Vagina (tissue), 2 donors: ENCODE results near the gene TNRC18. TPM values are rescaled to one million over a fixed set of nuclear protein-coding genes. Genes with fewer than 3 reads are reported as not detected.
"Not testable (repeated sequence)": the region's sequence is repeated elsewhere in the genome, so short reads cannot be mapped to it uniquely, and the experiment has no call there.

ENCODE experiments used
- DNase-seq, 2 donors: peaks; one replicate each; pipeline ENCODE4 v3.0.0-alpha.2; 2017; ENCODE audit errors: extremely low spot score in 2 of 2
- H3K27ac ChIP-seq: fragments of 200-600 bp; sonication (generic); one replicate; pipeline ENCODE4 v1.5.1; 2019
- H3K27me3 ChIP-seq: fragments of 200-600 bp; sonication (generic); one replicate; pipeline ENCODE4 v1.5.1; 2019
- H3K36me3 ChIP-seq, 2 donors: fragments of 200-600 bp; sonication (generic); one replicate each; pipeline ENCODE4 v1.5.1; 2017 to 2019
- H3K4me1 ChIP-seq: fragments of 200-600 bp; sonication (generic); one replicate; pipeline ENCODE4 v1.5.1; 2019
- H3K4me3 ChIP-seq, 2 donors: fragments of 200-600 bp; sonication (generic); 1 replicate in 1 of 2; 2 replicates in 1 of 2; pipeline ENCODE4 v1.5.1; 2016 to 2019
- H3K9me3 ChIP-seq: fragments of 200-600 bp; sonication (generic); one replicate; pipeline ENCODE4 v1.5.1; 2019
- POLR2A ChIP-seq, 2 donors: fragments of 450-650 bp; IDR thresholded peaks; one replicate each; pipeline ENCODE4 v1.6.1; 2017; ENCODE audit warnings: antibody characterized with exemption in 2 of 2, mild to moderate bottlenecking in 2 of 2, moderate library complexity in 2 of 2
- POLR2AphosphoS5 ChIP-seq, 2 donors: sonication (generic); formaldehyde crosslinking; IDR thresholded peaks; one replicate each; pipeline ENCODE4 v1.9.0; 2017; ENCODE audit warnings: antibody characterized with exemption in 2 of 2, mild to moderate bottlenecking in 2 of 2, low read depth in 1 of 2; ENCODE audit not compliant: insufficient read depth in 1 of 2
- intact Hi-C: fragments of 100-400 bp; cut with DNase I; formaldehyde crosslinking; loops from one replicate; pipeline ENCODE4 v1.15.1; 2023
- total RNA-seq: library from RNA; depleted of rRNA; stranded (reverse); fragments of >200 nt; gene quantifications from one replicate; pipeline ENCODE4 v1.2.3, GENCODE V29; 2016
- TF ChIP-seq, protein P1 (sequence below), 3 experiments: fragments of 450-650 bp in 2 of 3; fragments of 200-600 bp in 1 of 3; sonication (generic) in 1 of 3; IDR thresholded peaks; one replicate each; pipeline ENCODE4 v1.5.1; 2017 to 2019; ENCODE audit warnings: antibody characterized with exemption in 3 of 3, mild to moderate bottlenecking in 2 of 3, moderate library complexity in 2 of 3

Gene TNRC18
- total RNA-seq, 1 donor from 2014 or later: 79.8 TPM

DNA sequence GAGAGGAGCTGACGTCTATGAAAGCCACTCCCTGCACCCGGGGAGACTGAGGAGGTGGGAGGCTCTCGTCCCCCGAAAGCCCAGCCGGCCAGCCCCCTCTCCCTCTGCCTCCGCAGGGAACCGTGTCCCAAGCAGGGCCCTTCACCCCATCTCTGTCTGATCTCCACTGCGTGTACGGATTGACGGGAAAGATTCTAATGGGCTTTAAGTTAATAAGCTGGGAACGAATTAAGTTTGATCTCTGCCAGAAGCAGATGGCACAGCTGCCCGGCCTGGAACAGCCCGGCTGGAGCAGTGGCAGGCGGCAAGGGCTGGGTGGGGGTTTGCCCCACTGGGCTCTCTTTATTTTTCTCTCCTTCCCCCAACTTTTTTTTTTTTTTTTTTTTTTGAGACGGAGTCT lies 147.0 kb downstream of the TNRC18 start:
- H3K9me3 ChIP-seq: no peaks in the 10 kb centered on the region
- no peak for TF ChIP-seq POLR2AphosphoS5 (IDR thresholded peaks at IDR 0.05; ENCODE audit: insufficient read depth in 1 of 2, low read depth in 1 of 2)
- no peak for TF ChIP-seq POLR2A (IDR thresholded peaks at IDR 0.05)
- TF ChIP-seq, protein P1, sequence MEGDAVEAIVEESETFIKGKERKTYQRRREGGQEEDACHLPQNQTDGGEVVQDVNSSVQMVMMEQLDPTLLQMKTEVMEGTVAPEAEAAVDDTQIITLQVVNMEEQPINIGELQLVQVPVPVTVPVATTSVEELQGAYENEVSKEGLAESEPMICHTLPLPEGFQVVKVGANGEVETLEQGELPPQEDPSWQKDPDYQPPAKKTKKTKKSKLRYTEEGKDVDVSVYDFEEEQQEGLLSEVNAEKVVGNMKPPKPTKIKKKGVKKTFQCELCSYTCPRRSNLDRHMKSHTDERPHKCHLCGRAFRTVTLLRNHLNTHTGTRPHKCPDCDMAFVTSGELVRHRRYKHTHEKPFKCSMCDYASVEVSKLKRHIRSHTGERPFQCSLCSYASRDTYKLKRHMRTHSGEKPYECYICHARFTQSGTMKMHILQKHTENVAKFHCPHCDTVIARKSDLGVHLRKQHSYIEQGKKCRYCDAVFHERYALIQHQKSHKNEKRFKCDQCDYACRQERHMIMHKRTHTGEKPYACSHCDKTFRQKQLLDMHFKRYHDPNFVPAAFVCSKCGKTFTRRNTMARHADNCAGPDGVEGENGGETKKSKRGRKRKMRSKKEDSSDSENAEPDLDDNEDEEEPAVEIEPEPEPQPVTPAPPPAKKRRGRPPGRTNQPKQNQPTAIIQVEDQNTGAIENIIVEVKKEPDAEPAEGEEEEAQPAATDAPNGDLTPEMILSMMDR (IDR thresholded peaks at IDR 0.05): no peak
- no peak overlapping the region for H3K27ac ChIP-seq
- no peak overlapping the region for H3K4me3 ChIP-seq
- H3K36me3 ChIP-seq: no peaks in the 10 kb centered on the region
- H3K27me3 ChIP-seq: no peaks in the 10 kb centered on the region
- H3K4me1 ChIP-seq: no peaks in the 10 kb centered on the region
- DNase-seq: no peak
- intact Hi-C loops: no loop called here

DNA sequence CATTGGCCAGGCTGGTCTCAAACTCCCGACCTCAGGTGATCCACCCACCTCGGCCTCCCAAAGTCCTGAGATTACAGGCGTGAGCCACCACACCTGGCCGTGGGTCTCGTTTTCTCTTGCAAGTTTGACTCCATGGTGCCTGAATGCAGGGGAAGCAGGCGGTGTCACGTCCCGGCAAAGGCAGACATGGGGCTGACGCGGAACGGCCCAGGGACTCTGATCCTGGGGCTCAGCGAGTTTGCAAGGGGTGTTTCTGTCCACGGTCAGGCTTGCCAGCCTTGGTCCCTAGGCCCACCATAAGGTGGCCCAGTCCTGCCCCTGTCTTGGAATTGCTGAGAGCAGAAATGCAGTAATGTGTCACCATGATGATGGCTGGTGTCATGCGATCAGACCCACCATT lies 147.5 kb downstream of the TNRC18 start:
- H3K9me3 ChIP-seq, H3K27me3 ChIP-seq, H3K36me3 ChIP-seq, H3K4me1 ChIP-seq, DNase-seq, intact Hi-C loops, H3K4me3 ChIP-seq, H3K27ac ChIP-seq: not testable (repeated sequence)

DNA sequence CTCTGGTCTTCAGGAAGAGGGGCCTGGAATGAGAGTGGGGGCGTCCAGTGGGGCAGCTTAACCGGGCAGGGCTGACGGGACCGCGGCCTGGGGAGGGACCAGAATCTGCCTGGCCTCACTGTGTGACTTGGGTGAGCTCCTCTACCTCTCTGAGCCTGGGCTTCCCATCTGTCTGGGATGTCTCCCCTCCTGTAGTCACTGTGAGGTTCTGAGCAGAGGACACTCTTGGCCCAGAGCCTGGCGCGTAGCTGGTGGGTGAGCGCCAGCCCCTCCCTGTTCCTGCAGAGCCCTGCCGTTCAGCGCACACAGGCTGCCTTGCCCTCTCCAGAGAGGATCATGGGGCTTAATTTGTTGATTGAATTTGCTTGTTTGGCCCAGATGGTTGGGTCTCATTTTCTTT lies 148.1 kb downstream of the TNRC18 start:
- intact Hi-C loops, DNase-seq, H3K4me3 ChIP-seq, H3K9me3 ChIP-seq, H3K4me1 ChIP-seq, H3K36me3 ChIP-seq, H3K27me3 ChIP-seq, H3K27ac ChIP-seq: not testable (repeated sequence)

DNA sequence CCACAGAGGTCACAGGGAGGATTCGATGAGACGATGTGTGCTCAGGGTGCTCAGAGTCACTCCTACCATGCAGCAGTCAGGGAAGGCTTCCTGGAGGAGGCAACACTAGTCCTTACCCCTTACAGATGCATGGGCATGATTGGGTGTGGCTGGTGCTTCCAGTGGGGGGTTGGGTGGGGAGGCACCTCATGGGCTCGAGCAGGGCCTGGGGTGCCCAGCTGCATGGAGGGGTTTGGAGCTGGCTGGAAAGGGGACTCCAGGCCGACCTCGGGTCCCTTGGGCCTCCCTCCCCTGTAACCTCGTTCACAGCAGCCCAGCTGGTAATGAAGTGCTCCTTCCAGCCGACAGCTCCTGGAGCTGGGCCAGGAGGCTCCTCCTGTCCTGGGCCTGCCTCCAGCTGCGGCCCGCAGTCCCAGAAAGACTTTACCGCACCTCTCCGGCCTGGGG lies 148.6 kb downstream of the TNRC18 start:
- H3K9me3 ChIP-seq, H3K27ac ChIP-seq, H3K27me3 ChIP-seq, H3K4me3 ChIP-seq, intact Hi-C loops, H3K36me3 ChIP-seq, DNase-seq, H3K4me1 ChIP-seq: not testable (repeated sequence)

DNA sequence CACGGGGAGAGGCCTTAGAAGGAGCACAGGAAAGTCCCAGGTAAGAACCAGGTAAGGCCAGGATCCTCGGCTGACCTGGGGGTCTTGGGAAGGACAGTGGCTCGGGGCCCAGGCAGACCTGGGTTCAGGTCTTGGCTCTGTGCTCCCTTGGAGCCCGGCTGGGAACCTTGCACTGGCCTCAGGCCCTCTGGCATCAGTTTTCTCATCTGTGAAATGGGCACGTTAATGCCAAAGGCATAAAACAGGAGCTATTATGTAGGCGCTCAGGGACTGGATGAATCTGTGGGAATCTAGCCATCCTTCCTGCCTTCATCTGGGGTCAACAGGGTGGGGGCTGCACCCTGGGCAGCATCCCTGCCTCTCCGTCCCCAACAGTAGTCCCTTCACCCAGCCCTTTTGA lies 149.2 kb downstream of the TNRC18 start:
- TF ChIP-seq, protein P1 (IDR thresholded peaks at IDR 0.05): no peak
- TF ChIP-seq POLR2A (IDR thresholded peaks at IDR 0.05): no peak
- no peak for TF ChIP-seq POLR2AphosphoS5 (IDR thresholded peaks at IDR 0.05; ENCODE audit: insufficient read depth in 1 of 2, low read depth in 1 of 2)
- Histone ChIP-seq H3K4me3 (no peak overlapping the region), H3K4me1 (no peaks in the 10 kb centered on the region), H3K36me3 (no peaks in the 10 kb centered on the region), H3K27ac (no peak overlapping the region), H3K27me3 (no peaks in the 10 kb centered on the region), H3K9me3 (no peaks in the 10 kb centered on the region)
- no peak for DNase-seq
- intact Hi-C loops: no loop called here

DNA sequence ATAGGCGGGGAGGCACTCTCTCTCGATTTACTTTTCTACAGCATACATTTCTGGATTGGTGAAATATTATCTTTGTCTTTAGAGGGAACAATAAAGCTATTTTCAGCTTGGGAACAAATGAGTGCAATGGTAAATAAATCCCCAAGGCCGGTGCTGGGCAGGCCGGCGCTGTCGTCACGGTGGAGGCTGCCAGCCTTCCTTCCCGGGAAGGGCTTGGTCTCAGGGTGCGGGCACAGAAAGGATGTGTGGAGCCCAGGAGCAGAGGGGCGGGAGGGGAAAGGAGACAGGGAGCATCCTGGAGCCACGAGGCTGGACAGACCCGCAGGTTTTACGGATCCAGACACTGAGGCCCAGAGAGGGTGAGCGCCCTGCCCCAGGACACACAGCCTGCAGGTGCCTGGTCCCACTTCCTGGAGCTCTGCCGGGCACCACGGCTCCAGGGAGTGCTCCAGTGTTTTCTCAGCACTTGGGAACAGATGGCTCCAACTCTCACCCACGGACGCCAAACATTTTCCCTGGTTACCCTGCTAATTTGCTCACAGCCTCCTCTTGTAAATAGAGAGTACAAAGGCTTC lies 149.7 kb downstream of the TNRC18 start:
- DNase-seq, H3K9me3 ChIP-seq, H3K27ac ChIP-seq, intact Hi-C loops, H3K4me3 ChIP-seq, H3K27me3 ChIP-seq, H3K36me3 ChIP-seq, H3K4me1 ChIP-seq: not testable (repeated sequence)

DNA sequence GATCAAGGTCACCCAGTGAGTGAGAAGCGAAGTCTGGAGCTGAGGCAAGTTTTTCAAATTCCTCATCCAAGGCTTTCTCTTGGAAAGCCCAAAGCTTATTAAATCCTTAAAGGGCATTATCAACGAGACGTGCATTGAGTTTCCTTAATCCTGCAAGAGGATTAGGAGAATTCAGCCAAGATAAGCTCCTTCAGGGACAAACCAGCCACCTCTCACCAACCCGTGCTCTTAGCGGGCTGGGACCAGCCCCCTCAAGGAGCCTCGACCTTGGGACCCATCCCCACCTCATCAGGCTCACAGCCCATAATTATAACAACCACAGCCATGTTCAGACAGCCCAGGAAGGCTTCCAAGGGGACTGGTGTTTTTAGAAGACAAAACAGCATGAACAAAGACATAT lies 152.8 kb downstream of the TNRC18 start:
- Histone ChIP-seq H3K27ac (no peak overlapping the region), H3K36me3 (no peaks in the 10 kb centered on the region), H3K27me3 (no peaks in the 10 kb centered on the region), H3K4me3 (no peak overlapping the region), H3K4me1 (no peaks in the 10 kb centered on the region), H3K9me3 (no peaks in the 10 kb centered on the region)
- TF ChIP-seq POLR2AphosphoS5 (IDR thresholded peaks at IDR 0.05; ENCODE audit: insufficient read depth in 1 of 2, low read depth in 1 of 2) (no peak), POLR2A (IDR thresholded peaks at IDR 0.05) (no peak)
- TF ChIP-seq, protein P1 (IDR thresholded peaks at IDR 0.05): no peak
- intact Hi-C loops: no loop called here
- no peak for DNase-seq

DNA sequence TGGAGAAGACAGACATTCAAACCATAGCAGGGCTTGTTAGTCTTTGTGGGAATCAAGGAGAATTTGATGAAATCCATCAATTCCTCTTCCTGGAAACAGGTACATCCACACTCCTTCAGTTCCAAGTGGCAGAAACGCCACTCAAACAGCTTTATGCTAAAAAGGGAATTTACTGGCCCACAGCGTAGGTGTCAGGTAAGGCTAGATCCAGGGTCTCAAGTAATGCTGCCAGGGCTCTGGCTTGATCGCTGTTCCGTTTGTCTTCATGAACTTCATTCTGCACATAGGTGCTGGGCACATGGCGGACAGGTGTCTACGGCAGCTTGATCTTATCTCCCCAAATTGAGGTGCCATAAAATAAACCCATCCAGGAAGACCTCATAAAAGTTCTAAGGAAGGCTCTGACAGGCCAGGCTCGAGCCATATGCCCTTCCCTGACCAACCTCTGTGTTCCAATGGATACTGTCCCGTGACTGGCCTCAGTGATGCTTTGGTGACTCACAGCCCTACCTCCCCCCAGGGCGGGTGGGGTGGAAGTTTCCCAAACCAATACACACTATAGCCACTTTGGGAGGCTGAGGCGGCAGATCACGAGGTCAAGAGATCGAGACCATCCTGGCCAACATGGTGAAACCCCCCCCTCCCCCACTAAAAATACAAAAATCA lies 153.5 kb downstream of the TNRC18 start:
- H3K4me1 ChIP-seq, H3K9me3 ChIP-seq, H3K27ac ChIP-seq, intact Hi-C loops, H3K27me3 ChIP-seq, H3K36me3 ChIP-seq, DNase-seq, H3K4me3 ChIP-seq: not testable (repeated sequence)

DNA sequence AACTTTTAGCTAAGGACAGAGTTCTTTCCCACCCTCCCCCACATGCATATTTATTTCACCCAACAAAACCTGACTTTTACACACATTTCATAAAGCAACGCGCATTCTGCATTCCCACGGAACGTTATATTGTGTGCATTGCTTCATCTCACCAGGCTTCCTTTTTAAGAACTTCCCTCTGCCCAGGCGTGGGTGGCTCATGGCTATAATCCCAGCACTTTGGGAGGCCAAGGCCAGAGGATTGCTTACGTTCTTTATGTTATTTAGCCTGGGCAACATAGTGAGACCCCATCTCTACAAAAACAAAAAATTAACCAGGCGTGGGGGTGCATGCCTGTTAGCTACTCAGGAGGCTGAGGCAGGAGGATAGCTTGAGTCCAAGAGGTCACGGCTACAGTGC lies 155.8 kb downstream of the TNRC18 start:
- H3K27ac ChIP-seq, H3K36me3 ChIP-seq, DNase-seq, H3K4me3 ChIP-seq, H3K9me3 ChIP-seq, intact Hi-C loops, H3K4me1 ChIP-seq, H3K27me3 ChIP-seq: not testable (repeated sequence)
